MCF 10A (cell line): ENCODE results near the gene CEP89. TPM values are rescaled to one million over a fixed set of nuclear protein-coding genes. Genes with fewer than 3 reads are reported as not detected.
A peak's percentile ranks its signal among the peaks of the same experiment; 100 is the strongest.

ENCODE experiments used
- BruUV-seq: library from RNA; stranded (reverse); fragments of 400-500 nt; replicated peaks from 2 replicates; lab custom pipeline; 2021; lab: Mats Ljungman, UMichigan
- CTCF ChIA-PET: fragments of 300-600 bp; sonication (Branson Sonifier 250); formaldehyde crosslinking; extraction: SDS; loops from one replicate; lab custom pipeline; 2021; ENCODE audit warnings: antibody characterized with exemption, inconsistent platforms; lab: Yijun Ruan, JAX
- POLR2A ChIA-PET: fragments of 300-600, 350-650 bp; sonication (Branson Sonifier 250); formaldehyde crosslinking; extraction: SDS; loops from one replicate; lab custom pipeline; 2020; ENCODE audit warnings: antibody characterized with exemption, inconsistent platforms; lab: Yijun Ruan, JAX
- DNase-seq: peaks from one replicate; pipeline ENCODE4 v3.0.0-alpha.2; 2018; ENCODE audit not compliant: unreplicated experiment
- H3K27ac Mint-ChIP-seq: one replicate; pipeline ENCODE4 v1.8.0; 2022; ENCODE audit warnings: mild to moderate bottlenecking, low read depth, mixed read lengths; ENCODE audit not compliant: unreplicated experiment
- H3K27me3 Mint-ChIP-seq: one replicate; pipeline ENCODE4 v1.8.0; 2022; ENCODE audit warnings: mixed read lengths; ENCODE audit not compliant: insufficient read depth, unreplicated experiment
- H3K36me3 Mint-ChIP-seq: one replicate; pipeline ENCODE4 v1.8.0; 2022; ENCODE audit warnings: mild to moderate bottlenecking, moderate library complexity, mixed read lengths; ENCODE audit not compliant: insufficient read depth, unreplicated experiment
- H3K4me1 Mint-ChIP-seq: one replicate; pipeline ENCODE4 v1.8.0; 2022; ENCODE audit warnings: mixed read lengths; ENCODE audit not compliant: insufficient read depth, unreplicated experiment
- H3K4me3 Mint-ChIP-seq: one replicate; pipeline ENCODE4 v1.8.0; 2022; ENCODE audit warnings: mild to moderate bottlenecking, moderate library complexity, mixed read lengths; ENCODE audit not compliant: unreplicated experiment
- H3K9me3 Mint-ChIP-seq: one replicate; pipeline ENCODE4 v1.8.0; 2022; ENCODE audit warnings: mixed read lengths; ENCODE audit not compliant: unreplicated experiment
- CTCF ChIP-seq: fragments of 200-600 bp; IDR thresholded peaks from one replicate; pipeline ENCODE4 v1.8.0; 2022; ENCODE audit warnings: antibody characterized with exemption, mild to moderate bottlenecking; ENCODE audit not compliant: unreplicated experiment
- intact Hi-C: fragments of 100-400 bp; cut with micrococcal nuclease; formaldehyde crosslinking; loops from 2 replicates; pipeline ENCODE4 v1.14.1; 2022
- total RNA-seq: library from RNA; stranded (reverse); gene quantifications from 2 replicates; pipeline ENCODE4 v1.2.3, GENCODE V29; 2022

CEP89 gene
- total RNA-seq, 1 experiment from 2014 or later: 24.7 TPM

GRCh38 chr19:32910094-32910493 lies 61.7 kb downstream of the CEP89 start:
- intact Hi-C loops: no loop called here
- Mint-ChIP-seq H3K27me3 (no peaks in the 10 kb centered on the region), H3K4me3 (no peak overlapping the region), H3K27ac (no peak overlapping the region), H3K4me1 (peaks cover 6% of the 10 kb centered on the region), H3K9me3 (no peaks in the 10 kb centered on the region), H3K36me3 (peaks cover 16% of the 10 kb centered on the region)
- DNase-seq: no peak
- no TSS peak for BruUV-seq
- POLR2A ChIA-PET: no interaction called here
- TF ChIP-seq CTCF: no peak
- CTCF ChIA-PET: no interaction called here

GRCh38 chr19:32909257-32909656 lies 62.5 kb downstream of the CEP89 start:
- Mint-ChIP-seq H3K36me3 (peaks cover 14% of the 10 kb centered on the region), H3K27me3 (no peaks in the 10 kb centered on the region), H3K4me1 (peaks cover 6% of the 10 kb centered on the region), H3K4me3 (no peak overlapping the region), H3K27ac (no peak overlapping the region), H3K9me3 (no peaks in the 10 kb centered on the region)
- CTCF ChIA-PET: interaction anchor here (0.7 to 1.2 kb wide), 2 partner anchors 25 to 309 kb away, joined by 3 read pairs; no protein-coding TSS in a partner anchor
- BruUV-seq: no TSS peak
- DNase-seq: no peak
- TF ChIP-seq CTCF: no peak
- POLR2A ChIA-PET: interaction anchor here (0.7 kb wide), 1 partner anchor 15 kb away, joined by 3 read pairs; no protein-coding TSS in a partner anchor
- intact Hi-C loops: no loop called here

- POLR2A ChIA-PET: interaction anchor here (0.7 kb wide), 1 partner anchor 14 kb away, joined by 3 read pairs; no protein-coding TSS in a partner anchor
- Mint-ChIP-seq H3K27ac (peak overlapping the region; percentile 39), H3K27me3 (no peaks in the 10 kb centered on the region), H3K4me1 (peaks cover 6% of the 10 kb centered on the region), H3K4me3 (no peak overlapping the region), H3K36me3 (peaks cover 9% of the 10 kb centered on the region), H3K9me3 (no peaks in the 10 kb centered on the region)
- intact Hi-C loops: no loop called here
- peak; percentile 5 for DNase-seq
- CTCF ChIA-PET: interaction anchor here (0.7 to 1.2 kb wide), 5 partner anchors 8 to 364 kb away, joined by 3 read pairs; no protein-coding TSS in a partner anchor
- TF ChIP-seq CTCF: no peak
- BruUV-seq: no TSS peak
Observed at GRCh38 chr19:32908641-32909190, 63.0 kb downstream of the CEP89 start.

GRCh38 chr19:32902448-32902847 lies 69.3 kb downstream of the CEP89 start:
- Mint-ChIP-seq H3K27me3 (no peaks in the 10 kb centered on the region), H3K9me3 (no peaks in the 10 kb centered on the region), H3K27ac (no peak overlapping the region), H3K4me3 (no peak overlapping the region), H3K36me3 (peaks cover 20% of the 10 kb centered on the region), H3K4me1 (no peaks in the 10 kb centered on the region)
- ChIA-PET POLR2A (no interaction called here), CTCF (no interaction called here)
- BruUV-seq: no TSS peak
- intact Hi-C loops: no loop called here
- no peak for DNase-seq
- TF ChIP-seq CTCF: no peak
